HG03432 (cell line): ENCODE results near the gene PRR22.

Experiments used
- ATAC-seq: cut with Tn5 transposase; IDR thresholded peaks from one replicate; pipeline ENCODE4 v1.9.1; 2021; ENCODE audit warnings: mild to moderate bottlenecking, moderate library complexity; ENCODE audit not compliant: unreplicated experiment

PRR22 gene

DNA sequence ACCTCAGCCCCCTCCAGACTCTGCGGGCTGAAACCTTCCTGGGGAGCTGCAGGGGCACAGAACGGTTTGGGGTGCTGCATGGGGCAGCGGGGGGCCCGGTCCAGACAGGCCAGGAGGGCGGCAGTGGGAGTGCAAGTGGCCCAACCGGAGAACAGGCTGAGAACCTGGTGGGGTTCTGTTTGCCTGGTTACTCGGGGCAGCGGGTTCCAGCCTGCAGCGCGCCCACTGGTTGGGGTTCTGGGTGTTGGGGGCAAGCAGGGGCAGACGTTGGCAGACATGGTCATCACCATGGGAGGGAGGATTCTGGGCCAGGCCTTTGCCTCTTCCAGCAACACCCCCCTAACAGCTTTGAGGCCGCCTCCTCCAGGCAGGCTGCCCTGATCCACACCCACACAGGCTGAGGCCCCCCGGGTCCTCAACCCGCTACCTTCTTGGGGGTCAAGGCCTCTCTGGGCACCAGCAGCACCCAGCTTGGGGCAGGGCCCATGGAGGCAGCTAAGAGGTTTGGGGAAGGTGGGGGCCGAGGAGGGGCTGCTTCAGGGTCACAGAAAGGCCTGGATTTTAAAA is at the start of gene PRR22:
Gene PRR22 (minus strand): TSS at position 166 of the 567 bp plus-strand sequence. CDS start 86 bp downstream, at position 80.
- no peak for ATAC-seq

DNA sequence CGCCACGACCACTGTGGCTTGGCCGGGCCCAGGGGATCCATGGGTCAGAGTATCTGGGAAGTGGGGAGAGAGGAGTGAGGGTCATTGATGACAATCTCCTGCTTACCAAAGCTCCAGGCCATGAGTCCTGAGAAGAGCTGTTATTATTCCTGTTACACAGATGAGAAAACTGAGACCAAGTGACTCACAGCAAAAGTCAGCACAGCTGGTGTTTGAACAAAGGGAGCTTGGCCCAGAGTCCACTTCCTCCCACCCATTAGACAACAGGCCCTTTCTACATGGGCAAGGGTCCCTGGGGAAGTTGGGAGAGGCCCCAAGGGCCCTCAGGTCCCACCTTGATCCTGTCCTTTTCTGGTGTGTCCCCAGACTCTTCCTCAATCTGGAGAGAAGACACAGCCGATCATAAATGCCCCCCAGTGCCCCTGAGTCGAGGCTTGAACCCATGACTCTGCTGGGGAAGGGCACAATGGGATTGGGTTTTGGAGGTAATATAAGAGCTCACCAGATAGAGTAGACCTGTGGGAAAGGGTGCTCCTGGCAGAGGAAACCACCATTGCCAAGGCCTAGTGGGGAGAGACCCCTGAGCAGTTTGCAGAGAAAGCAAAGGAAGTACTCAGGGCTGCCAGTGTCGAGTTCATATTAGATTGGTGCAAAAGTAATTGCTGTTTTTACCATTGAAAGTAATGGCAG is 48.1 kb upstream of the PRR22 start:
- ATAC-seq: no peak

DNA sequence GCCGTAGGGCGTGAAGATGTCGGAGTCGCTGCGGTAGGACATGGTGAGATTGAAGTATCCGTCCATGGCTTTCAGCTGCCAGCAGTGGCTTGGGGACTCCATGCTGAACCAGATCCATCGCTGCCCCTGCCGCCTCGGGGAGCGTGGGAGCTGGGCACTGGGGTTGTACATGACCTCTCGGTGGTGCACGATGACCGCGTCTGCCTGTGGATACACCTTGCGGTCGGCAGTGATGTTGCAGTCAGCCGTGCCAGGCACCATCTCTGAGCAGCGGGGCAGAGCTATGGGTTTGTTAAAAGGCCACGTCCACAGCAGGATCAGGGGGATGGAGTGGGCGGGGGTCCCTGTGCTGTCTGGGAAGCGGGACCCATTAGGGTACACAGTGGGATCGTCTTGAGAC is 47.5 kb upstream of the PRR22 start:
- no peak for ATAC-seq

DNA sequence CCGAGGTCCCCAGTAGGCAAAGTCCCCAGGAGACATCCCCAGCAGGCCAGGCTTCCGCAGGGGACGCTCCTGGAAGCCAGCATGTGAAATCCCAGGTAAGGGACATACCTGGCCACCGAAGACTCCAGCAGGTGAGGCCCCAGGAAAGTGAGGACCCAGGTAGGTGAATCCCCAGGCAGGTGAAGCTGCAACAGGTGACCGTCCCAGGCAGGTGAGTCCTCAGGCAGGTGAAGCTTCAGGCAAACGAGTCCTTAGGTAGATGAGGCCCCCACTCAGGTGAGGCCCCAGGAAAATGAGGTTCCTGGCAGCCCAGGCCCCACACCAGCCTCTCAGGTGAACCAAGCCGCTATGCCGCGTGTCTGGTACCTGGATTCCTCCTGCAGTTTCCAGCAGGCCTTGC is 46.6 kb upstream of the PRR22 start:
- no peak for ATAC-seq

DNA sequence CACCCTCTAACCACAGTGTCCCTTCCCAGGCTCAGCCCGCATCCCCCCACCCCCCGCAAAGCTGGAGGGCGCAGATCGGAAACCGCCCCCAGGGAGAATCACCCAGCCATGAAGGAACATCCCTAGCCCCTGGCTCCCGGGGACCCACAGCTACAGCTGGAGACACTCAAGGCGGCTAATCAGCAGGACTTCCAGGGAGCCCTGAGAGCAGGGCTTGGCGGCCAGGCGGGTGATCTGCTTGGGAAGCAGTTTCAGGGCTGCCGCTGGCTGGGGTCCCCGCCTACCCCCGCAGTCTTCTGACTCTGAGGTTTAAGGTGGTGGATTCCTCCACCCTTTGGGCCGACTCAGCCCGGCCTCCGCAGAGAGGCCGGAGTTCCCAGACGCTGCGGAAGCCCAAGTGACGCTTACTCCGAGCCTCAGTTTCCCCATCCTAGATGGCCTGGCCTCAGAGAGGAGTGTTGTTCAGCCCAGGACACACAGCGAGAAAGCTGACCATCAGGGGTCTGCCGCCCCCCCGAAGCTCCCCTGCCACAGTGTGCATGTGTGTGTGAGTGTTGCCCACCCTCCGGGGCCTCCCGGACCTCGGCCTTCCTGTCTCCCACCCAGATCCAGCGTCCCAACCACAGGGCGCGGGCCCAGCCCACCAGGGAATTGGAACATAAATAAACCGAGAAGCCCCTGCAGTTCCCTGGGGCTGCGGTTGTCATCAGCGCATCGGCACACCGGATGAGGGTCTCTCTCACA is 45.2 kb upstream of the PRR22 start:
- no peak for ATAC-seq

DNA sequence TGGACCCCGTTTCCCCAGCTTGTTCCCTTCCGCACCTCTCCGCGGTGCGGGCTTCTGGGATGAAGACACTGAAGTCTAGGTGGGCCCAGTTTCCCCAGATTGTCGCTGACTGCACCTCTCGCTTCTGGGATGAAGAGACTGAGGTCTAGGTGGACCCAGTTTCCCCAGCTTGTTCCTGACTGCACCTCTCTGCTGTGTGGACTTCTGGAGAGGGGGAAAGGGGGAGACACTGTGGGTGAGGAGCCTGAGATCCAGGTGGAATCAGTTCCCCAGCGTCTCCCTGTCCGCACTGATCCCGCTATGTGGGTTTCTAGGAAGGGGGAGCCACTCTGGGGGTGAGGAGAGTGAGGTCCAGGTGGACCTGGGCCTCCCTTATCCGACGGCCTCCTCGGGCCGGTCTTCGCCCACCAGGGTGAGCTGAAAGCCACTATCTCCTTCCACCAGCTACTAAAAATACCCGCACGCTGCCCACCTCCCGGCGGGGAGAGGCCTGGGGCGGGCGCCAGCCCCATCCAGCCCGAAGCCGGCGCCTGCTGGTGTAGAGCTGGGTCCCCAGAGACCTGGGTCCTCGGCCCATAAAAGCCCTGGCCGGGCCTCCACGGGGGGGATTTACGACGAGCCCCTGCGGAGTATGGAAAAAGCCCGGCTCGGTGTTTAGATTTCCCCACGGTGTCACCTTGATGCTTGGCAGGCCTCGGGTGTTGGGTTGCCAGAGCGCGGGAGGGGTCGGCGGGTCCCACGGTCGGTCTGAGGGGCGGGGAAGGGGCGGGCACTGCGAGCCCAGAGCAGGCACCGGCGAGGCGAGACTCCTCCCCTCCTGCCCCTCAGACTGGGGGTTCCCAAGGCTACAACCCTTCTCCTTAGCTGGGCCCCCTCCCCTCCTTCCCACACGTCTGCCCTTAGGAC is 44.4 kb upstream of the PRR22 start:
- no peak for ATAC-seq

DNA sequence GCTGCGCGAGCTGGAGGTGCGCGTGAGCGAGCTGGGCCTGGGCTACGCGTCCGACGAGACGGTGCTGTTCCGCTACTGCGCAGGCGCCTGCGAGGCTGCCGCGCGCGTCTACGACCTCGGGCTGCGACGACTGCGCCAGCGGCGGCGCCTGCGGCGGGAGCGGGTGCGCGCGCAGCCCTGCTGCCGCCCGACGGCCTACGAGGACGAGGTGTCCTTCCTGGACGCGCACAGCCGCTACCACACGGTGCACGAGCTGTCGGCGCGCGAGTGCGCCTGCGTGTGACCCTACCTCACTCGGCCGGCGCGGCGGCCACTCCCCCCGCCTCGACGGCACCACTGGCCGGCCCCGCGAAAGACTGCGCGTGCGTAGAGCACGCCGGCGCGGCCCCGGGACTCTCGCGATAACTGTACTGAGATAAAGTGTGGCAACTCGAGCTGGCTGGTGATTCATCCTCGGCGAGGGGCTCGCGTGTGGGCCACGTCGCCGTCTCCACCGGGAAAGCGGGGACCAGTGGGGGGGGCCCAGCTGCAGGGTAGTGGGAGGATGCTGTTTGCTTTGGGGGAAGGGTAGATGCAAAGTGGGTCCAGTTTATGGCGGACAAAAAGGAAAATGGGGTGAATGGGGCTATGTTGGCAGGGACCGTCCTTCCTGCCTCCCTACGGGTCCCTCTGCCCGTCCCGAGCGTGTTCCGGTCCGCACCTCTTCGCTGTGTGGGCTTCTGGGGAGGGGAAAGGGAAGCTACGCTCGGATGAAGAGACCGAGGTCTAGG is 43.5 kb upstream of the PRR22 start:
- ATAC-seq: peak; percentile 70

DNA sequence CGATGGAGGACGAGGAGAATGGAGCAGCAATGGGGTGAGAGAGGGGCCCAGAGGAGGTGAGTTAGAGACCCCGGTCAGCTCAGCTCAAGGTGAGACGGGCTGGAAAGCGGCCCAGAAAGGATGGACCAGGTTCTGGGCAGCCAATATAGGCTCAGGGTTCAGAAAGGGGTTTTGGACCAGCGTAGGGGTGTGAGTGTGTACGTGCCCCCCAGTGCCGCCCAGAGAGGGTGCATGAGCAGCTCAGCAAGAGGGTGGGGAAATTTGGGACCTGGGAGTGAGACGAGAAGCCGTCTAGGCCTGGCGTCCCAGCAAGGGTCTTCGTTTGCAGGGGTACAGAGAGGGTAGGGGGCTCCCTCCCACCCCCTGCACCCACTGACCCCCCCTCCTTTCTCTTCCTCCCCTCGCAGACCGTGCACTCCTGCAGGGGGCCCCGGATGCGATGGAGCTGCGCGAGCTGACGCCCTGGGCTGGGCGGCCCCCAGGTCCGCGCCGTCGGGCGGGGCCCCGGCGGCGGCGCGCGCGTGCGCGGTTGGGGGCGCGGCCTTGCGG is 42.9 kb upstream of the PRR22 start:
- no peak for ATAC-seq

DNA sequence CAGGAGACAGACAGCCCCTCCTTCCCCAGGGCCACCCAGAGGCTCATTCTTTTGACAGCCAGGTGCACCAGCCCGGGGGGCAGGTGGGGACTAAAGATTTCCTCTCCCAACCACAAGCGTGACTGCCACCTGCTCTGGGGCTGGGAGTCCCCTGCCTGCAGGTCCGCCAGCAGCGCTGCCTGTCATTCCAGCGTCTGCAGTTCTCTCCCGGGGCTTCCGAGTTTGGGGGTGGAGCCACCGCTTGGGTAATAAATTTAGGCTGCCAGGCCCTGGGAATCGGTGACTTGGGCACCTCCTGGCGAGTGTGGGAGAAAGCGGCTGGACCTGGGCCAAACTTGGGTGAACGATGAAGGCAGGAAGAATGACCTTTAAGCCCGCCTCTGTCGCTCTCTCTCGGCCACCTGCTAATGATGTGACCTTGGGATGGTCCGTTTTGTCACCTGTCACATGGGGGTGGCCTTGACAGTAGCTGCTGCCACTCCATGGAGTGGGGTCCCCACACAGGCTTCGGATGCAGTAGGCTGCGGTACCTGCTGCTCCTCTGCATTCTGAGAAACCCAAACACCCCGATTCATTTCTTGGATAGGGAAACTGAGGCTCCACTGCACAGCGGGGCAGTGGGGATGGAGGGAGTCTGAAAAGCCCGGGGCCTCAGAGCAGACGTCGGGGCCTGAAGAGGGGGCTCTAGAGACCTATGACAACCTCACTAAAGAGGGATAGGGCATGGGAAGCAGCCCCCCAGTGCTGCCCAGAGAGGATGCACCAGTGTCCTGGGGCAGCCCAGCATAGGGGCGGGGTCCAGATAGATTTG is 42.2 kb upstream of the PRR22 start:
- no peak for ATAC-seq

DNA sequence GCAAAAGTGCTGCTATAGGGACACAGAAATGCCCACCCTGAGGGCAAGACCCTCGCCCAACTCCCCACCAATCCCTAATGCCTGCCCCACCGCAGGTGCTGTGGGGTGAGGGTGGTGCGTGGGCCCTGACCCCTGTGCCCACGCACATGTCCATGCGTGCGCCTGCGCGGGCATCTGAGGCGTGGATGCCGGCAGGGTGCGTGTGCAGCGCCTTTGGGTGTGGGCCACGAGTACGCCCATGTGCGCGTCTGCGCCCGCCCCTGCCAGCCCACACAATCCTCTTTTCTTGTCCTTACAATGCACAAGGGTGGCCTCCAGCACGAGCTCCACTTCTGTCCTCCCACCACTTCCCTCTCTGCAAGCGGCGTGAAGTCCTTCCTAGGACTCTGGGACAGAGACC is 40.6 kb upstream of the PRR22 start:
- ATAC-seq: no peak

DNA sequence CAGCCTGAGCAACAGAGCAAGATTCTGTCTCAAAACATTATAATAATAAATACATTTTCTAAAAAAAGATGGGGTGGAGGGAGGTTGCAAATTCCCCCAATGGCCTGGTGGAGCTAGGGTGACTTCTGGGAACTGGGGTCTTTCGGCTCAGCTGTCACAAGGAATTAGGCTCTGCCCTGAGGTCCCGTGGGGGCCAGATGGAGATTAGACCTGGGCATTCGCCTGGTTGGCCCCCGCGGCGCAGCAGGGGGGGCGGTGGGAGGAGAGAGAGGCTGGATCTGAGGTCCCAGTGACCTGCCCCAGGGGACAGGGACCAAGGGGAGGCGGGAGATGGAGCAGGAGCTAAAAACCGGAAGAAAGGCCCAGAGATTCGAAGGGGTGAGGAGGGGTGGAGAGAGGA is 40.2 kb upstream of the PRR22 start:
- no peak for ATAC-seq

DNA sequence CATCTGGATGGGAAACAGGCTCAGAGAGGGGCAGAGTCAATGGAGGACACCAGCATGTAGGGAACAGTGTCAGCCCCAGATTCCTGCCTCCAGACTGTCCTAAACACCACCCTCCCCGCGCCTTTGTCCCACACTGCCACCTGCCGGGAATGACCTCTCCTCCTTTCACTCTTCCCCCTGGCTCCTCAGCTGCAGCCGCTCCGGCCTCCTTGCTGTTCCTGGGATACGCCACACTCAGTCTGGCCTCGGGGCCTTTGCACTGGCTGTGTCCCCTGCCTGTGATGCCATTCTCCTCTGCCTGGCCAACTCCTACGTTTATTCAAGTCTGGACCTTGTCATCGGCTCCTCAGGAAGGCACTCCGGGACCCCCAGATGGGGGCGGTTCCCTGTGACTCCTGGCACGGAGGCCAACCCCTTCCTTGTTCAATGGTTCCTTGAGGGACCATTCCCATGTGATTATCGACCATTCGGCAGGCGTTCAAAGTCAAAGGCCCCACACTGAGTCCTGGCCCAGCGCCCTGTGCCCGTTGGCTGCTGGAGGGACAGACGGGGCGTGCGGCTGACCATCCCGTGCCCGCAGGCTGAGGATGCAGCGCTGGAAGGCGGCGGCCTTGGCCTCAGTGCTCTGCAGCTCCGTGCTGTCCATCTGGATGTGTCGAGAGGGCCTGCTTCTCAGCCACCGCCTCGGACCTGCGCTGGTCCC is 39.2 kb upstream of the PRR22 start:
- no peak for ATAC-seq

DNA sequence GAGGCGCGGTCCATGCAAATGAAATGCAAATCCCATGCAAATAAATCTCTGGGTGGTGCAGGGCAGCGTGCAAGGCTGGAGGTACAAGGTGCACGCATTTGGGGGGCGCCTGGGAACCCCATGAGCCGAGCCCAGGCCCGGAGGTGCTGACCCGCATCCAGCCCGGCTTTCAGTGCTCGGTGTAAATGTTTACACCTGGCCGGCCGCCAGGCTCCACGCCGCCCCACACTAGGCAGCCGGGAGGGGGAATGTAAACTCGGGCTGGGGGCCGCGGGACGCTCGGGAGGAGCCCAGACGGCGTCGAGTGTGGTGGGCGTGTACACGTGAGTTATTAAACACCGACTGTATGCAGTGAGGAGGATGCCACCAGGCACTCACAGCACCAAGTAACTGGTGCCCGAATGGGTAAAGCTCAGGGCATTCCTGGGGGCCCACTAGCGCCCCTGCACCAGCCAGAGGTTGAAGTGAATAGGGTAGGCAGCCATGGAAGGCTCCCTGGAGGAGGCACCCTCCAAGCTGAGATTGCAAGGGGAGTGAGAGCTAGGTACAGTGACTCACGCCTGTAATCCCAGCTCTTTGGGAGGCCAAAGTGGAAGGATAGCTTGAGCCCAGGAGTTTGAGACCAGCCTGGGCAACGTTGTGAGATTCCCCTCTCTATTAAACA is 37.8 kb upstream of the PRR22 start:
- ATAC-seq: no peak

DNA sequence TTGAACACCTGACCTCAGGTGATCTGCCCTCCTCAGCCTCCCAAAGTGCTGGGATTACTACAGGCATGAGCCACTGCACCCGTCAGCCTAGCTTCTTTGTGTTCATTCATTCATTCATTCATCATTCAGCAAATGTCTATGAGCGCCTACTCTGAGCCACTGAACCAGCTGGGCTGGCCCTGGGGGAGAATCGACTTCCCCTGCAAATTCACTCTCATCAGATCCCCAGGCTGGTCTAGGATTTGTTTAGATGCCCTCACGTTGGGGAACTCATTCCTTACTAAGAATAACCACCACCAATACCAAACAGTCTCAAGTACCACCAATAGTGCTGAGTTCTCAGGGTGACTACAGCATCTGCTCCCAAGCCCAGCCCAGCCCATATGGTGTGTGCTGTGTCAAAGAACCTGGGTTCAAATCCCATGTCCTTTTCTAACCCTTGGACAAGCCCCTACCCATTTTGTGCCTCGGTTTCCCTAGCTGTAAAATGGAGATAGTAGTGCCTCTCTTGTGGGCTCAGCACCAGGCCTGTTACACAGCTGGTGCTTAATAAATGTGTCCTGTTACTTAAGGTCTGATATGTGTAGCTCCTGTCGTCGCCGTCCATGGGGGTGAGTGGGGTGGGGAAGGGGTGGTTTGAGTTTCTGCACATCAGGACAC is 37.1 kb upstream of the PRR22 start:
- ATAC-seq: no peak

DNA sequence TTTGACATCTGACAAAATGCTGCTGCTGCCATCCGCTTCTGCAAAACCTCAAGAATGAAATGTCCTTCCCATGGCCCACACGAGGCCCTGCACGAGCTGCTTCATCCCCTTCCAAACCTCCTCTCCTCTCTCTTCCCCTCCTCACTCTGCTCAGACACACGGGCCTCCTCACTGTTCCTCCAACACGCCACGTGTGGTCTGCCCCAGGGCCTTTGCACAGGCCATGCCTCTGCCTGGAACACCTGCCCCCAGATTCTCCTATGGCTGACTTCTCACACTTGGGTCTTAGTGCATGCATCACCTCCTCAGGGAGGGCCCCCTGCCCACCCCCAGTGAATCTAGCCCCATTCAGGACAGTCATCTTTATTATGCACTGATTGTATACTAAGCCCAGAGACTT is 36.2 kb upstream of the PRR22 start:
- no peak for ATAC-seq

DNA sequence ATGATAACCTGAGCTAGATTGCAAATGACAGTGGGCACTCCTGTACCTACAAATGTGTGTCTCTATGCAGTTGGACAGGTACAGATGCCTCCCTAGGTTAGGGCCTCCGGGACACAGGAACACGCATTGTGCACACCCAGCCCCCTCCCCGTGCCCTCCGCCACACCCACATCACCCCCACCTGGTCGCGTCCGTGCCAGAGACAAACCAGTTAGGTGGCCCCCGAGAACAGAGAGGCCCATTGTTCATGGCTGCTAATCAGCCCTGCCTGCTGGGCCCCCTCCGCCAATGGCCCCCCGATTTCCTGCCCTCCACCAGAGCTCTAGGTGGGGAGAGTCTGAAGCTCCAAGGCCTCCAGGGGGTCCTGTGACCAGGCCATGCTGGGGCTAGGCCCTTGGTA is 34.0 kb upstream of the PRR22 start:
- no peak for ATAC-seq

DNA sequence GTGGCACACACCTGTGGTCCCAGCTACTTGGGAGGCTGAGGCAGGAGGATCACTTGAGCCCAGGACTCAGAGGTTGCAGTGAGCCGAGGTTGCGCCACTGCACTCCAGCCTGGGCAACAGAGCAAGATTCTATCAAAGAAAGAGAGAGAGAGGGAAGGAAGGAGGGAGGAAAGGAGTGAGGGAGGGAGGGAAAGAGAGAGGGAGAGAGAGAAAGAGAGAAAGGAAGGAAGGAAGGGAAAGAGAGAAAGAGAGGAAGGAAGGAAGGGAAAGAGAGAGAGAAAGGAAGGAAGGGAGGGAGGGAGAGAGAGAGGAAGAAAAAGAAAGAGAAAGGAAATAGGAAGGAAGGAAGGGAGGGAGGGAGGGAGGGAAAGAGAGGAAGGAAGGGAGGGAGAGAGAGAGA is 32.7 kb upstream of the PRR22 start:
- no peak for ATAC-seq

DNA sequence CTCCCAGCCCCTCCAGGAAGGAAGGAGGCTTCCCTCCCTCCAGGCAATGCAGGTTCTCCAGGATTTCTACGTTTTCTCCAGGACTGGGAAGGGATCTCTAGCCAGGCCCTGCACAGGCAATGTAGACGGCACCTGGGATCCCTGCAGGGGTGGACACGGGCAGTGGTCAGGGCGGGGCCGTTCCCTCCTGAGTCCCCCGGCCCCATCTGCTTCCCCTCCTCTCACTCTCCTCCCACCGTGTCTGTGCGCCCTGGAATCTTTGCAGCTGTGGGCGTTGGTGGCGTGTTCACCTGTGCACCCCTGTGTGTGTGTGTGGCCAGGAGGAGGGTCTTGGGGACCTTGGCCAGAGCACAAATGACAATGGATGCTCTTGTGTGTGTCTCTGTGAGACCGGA is 30.3 kb upstream of the PRR22 start:
- ATAC-seq: no peak
